ENCODE results near the gene P2RX2. TPM values are rescaled to one million over a fixed set of nuclear protein-coding genes. Genes with fewer than 3 reads are reported as not detected.

Gene P2RX2
- total and polyA plus RNA-seq, 2 of the 4 experiments (the other 2 are of a cell fraction): not detected

DNA sequence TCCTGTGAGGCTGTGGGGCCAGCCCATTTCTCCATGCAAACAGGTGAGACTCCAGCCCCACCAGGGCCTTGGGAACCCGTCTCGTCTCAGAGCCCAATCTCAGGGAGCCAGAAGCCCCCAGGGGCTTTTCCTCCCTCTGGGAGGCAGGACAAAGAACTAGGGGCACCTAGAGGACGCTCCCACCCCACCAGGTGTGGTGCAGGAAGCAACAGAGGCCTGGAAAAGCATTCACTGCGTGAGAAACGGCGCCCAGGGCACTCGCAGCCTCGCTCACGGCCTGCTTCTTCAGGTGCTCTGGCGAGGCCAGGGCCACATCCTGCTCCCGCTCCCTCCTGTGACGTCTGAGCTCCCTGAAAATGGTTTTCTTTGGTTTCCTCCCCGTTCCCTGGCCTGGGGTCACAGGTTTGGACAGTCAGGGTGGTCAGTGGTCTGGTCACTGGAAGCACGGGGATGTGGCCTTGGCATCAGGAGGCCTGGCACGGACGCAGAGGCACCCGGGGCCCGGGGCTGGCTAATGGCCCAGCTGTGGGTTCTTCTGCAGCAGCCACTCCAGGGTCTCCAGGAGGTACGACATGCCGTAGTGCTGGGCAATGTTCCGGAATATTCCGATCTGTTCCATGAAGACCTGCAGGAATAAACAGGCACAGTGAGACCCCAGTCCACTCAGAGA, 5.7 kb downstream of the P2RX2 start:
- Histone ChIP-seq H3K27me3 (ENCODE audit: control insufficient read depth, insufficient read depth, low read length) (peaks cover 6% of the 10 kb centered on the region; the same call in 1 of the 2 replicates), H3K56ac (ENCODE audit: extremely low read depth, insufficient read depth, low read length) (no peak overlapping the region), H3K27ac (ENCODE audit: insufficient read depth, low read length) (no peak overlapping the region), H3K9me3 (ENCODE audit: control insufficient read depth, insufficient read depth, low read length) (no peaks in the 10 kb centered on the region), H2BK120ac (ENCODE audit: low read depth, low read length) (no peak overlapping the region), H2BK20ac (ENCODE audit: low read depth, low read length) (no peak overlapping the region), H3K9ac (ENCODE audit: low read depth, low read length) (no peak overlapping the region), H3K4me1 (ENCODE audit: control insufficient read depth, insufficient read depth, low read length) (peaks cover 12% of the 10 kb centered on the region), H2BK15ac (ENCODE audit: low read depth, low read length) (no peak overlapping the region), H4K5ac (ENCODE audit: low read depth, low read length) (no peak overlapping the region), H3K18ac (ENCODE audit: low read depth, low read length) (no peak overlapping the region), H3K4ac (ENCODE audit: low read depth, low read length) (no peak overlapping the region), H2AFZ (replicated peaks; ENCODE audit: low read length, poor library complexity) (no peak overlapping the region), H4K20me1 (ENCODE audit: insufficient read depth, low read length) (no peaks in the 10 kb centered on the region; the same call in 1 of the 2 replicates), H3K4me2 (ENCODE audit: low read depth, low read length) (no peak overlapping the region), H3K36me3 (ENCODE audit: control insufficient read depth, insufficient read depth, low read length) (peaks cover 9% of the 10 kb centered on the region), H3K79me1 (ENCODE audit: low read depth in 1 of 2, low read length in 2 of 2) (no peaks in the 10 kb centered on the region; a peak in 1 of 4 replicates), H4K8ac (ENCODE audit: low read depth in 2 of 2, low read length in 2 of 2) (no peak overlapping the region), H3K23ac (ENCODE audit: low read depth, low read length) (no peak overlapping the region), H3K14ac (replicated peaks; ENCODE audit: low read depth, low read length) (no peak overlapping the region), H3K4me3 (ENCODE audit: insufficient read depth, low read depth, low read length) (no peak overlapping the region), H2BK5ac (ENCODE audit: low read depth, low read length, poor library complexity, severe bottlenecking) (no peak overlapping the region), H4K91ac (ENCODE audit: insufficient read depth, low read depth, low read length) (no peak overlapping the region), H2AK5ac (ENCODE audit: low read depth, low read length) (no peak overlapping the region), H2AK9ac (replicated peaks; ENCODE audit: low read depth, low read length, poor library complexity) (peak overlapping the region; percentile 55), H3K9me1 (ENCODE audit: insufficient read depth, low read length) (peaks cover 7% of the 10 kb centered on the region; the same call in 1 of the 2 replicates)
- dilution Hi-C loops (cut with HindIII; ENCODE audit: low sequenced_read_pairs, unreplicated experiment) (no loop called here), intact Hi-C loops (cut with micrococcal nuclease) (no loop called here), in situ Hi-C loops (cut with MboI; ENCODE audit: low sequenced_read_pairs) (no loop called here)
- DNase-seq (no peak), ATAC-seq (ENCODE audit: low read depth) (no peak)
- 87% methylated on average over 10 of the region's 22 CpGs; no CpG with 5 or more reads in 1 of the 2 experiments for WGBS, 2 experiments (ENCODE audit: extremely low coverage in 2 of 2, insufficient read length in 1 of 2)
- CTCF ChIA-PET: no interaction called here
- POLR2A ChIA-PET (ENCODE audit: unreplicated experiment): no interaction called here
- TF ChIP-seq RFX5 (IDR thresholded peaks at IDR 0.05; ENCODE audit: low read depth, low read length) (no peak), BHLHE40 (IDR thresholded peaks at IDR 0.05; ENCODE audit: low read depth, low read length) (no peak), MAFK (IDR thresholded peaks at IDR 0.05; ENCODE audit: low read depth, low read length) (no peak), SMC3 (IDR thresholded peaks at IDR 0.05; ENCODE audit: low read depth, low read length) (no peak), CEBPB (IDR thresholded peaks at IDR 0.05; ENCODE audit: low read depth, low read length) (no peak), MXI1 (IDR thresholded peaks at IDR 0.05; ENCODE audit: borderline replicate concordance, low read depth, low read length) (no peak), RAD21 (IDR thresholded peaks at IDR 0.05; ENCODE audit: low read length) (no peak), MAZ (IDR thresholded peaks at IDR 0.05; ENCODE audit: borderline replicate concordance, low read depth, low read length) (no peak)
- TF ChIP-seq, protein P1, sequence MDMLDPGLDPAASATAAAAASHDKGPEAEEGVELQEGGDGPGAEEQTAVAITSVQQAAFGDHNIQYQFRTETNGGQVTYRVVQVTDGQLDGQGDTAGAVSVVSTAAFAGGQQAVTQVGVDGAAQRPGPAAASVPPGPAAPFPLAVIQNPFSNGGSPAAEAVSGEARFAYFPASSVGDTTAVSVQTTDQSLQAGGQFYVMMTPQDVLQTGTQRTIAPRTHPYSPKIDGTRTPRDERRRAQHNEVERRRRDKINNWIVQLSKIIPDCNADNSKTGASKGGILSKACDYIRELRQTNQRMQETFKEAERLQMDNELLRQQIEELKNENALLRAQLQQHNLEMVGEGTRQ (IDR thresholded peaks at IDR 0.05; ENCODE audit: low read depth, low read length): no peak
- TF ChIP-seq, protein P2, sequence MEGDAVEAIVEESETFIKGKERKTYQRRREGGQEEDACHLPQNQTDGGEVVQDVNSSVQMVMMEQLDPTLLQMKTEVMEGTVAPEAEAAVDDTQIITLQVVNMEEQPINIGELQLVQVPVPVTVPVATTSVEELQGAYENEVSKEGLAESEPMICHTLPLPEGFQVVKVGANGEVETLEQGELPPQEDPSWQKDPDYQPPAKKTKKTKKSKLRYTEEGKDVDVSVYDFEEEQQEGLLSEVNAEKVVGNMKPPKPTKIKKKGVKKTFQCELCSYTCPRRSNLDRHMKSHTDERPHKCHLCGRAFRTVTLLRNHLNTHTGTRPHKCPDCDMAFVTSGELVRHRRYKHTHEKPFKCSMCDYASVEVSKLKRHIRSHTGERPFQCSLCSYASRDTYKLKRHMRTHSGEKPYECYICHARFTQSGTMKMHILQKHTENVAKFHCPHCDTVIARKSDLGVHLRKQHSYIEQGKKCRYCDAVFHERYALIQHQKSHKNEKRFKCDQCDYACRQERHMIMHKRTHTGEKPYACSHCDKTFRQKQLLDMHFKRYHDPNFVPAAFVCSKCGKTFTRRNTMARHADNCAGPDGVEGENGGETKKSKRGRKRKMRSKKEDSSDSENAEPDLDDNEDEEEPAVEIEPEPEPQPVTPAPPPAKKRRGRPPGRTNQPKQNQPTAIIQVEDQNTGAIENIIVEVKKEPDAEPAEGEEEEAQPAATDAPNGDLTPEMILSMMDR (conservative IDR thresholded peaks at IDR 0.05; ENCODE audit: low read depth, low read length): no peak
- TF ChIP-seq, protein P3, sequence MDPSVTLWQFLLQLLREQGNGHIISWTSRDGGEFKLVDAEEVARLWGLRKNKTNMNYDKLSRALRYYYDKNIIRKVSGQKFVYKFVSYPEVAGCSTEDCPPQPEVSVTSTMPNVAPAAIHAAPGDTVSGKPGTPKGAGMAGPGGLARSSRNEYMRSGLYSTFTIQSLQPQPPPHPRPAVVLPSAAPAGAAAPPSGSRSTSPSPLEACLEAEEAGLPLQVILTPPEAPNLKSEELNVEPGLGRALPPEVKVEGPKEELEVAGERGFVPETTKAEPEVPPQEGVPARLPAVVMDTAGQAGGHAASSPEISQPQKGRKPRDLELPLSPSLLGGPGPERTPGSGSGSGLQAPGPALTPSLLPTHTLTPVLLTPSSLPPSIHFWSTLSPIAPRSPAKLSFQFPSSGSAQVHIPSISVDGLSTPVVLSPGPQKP (IDR thresholded peaks at IDR 0.05; ENCODE audit: borderline replicate concordance, low read depth, low read length): no peak
- no TSS peak for BruUV-seq (replicated peaks)

Data from IMR-90 (cell line).